GM18951 (cell line): ENCODE results near the gene SRSF10.
"Not testable (repeated sequence)": the region's sequence is repeated elsewhere in the genome, so short reads cannot be mapped to it uniquely, and the experiment has no call there.

ENCODE experiments used
- POLR2A ChIP-seq: IDR thresholded peaks from 4 replicates; pipeline ENCODE4 v1.6.1; 2011; ENCODE audit warnings: mild to moderate bottlenecking; ENCODE audit not compliant: insufficient read length, insufficient read depth; ENCODE audit errors: extremely low read depth
- in situ Hi-C: fragments of 300-500 bp; cut with MboI; formaldehyde crosslinking; loops from one replicate; pipeline ENCODE4 v1.12.0; 2022; ENCODE audit warnings: low sequenced_read_pairs, mixed read lengths, inconsistent platforms; ENCODE audit not compliant: unreplicated experiment

The SRSF10 gene

GRCh38 chr1:23978805-23979204, 1.3 kb downstream of the SRSF10 start:
- in situ Hi-C loops, result no loop called here
- no peak for TF ChIP-seq POLR2A

DNA sequence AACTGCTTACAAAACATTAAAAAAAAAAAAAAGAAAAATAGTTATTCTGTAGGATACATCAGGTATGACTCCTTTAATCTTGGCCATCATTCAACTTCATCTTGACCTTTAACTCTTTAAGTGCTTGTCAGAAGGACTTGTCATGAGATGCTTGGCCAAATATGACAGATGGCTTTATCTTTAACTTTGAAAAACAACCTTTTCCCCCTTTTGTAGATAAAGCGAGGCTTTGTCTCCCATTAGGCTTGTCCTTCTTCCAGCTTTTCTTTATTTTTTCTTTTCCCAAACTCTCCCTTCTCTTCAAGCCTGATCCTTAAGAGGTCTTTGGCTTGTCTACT, 2.3 kb downstream of the SRSF10 start:
- TF ChIP-seq POLR2A, result no peak
- in situ Hi-C loops, result no loop called here

- in situ Hi-C loops, result no loop called here
- no peak for TF ChIP-seq POLR2A
Measured at GRCh38 chr1:23977187-23977853, 2.8 kb downstream of the SRSF10 start.

- in situ Hi-C loops, result no loop called here
Measured at GRCh38 chr1:23967871-23968270, 12.3 kb downstream of the SRSF10 start.

GRCh38 chr1:23966973-23967493, 13.1 kb downstream of the SRSF10 start:
- in situ Hi-C loops, result no loop called here
- no peak for TF ChIP-seq POLR2A

More at GRCh38 chr1:23967871-23968270, 12.3 kb downstream of the SRSF10 start:
- no peak for TF ChIP-seq POLR2A

GRCh38 chr1:23964790-23965740, 15.1 kb downstream of the SRSF10 start:
- in situ Hi-C loops, result no loop called here
- no peak for TF ChIP-seq POLR2A

GRCh38 chr1:23964235-23964668, 15.9 kb downstream of the SRSF10 start:
- in situ Hi-C loops, result no loop called here

GRCh38 chr1:23963617-23964234, 16.4 kb downstream of the SRSF10 start:
- peak; percentile 36 for TF ChIP-seq POLR2A
- in situ Hi-C loops, result no loop called here

More at GRCh38 chr1:23964235-23964668, 15.9 kb downstream of the SRSF10 start:
- peak; percentile 39 for TF ChIP-seq POLR2A

GRCh38 chr1:23960291-23961020, 19.7 kb downstream of the SRSF10 start:
- TF ChIP-seq POLR2A, result no peak
- in situ Hi-C loops, result no loop called here

GRCh38 chr1:23959461-23960290, 20.5 kb downstream of the SRSF10 start, which contains the start of gene PNRC2:
TSS of gene PNRC2 (plus strand) at chr1:23959828. CDS start at chr1:23961458, 1,630 bp downstream.
- in situ Hi-C loops, result no loop called here
- peak; percentile 85 for TF ChIP-seq POLR2A

DNA sequence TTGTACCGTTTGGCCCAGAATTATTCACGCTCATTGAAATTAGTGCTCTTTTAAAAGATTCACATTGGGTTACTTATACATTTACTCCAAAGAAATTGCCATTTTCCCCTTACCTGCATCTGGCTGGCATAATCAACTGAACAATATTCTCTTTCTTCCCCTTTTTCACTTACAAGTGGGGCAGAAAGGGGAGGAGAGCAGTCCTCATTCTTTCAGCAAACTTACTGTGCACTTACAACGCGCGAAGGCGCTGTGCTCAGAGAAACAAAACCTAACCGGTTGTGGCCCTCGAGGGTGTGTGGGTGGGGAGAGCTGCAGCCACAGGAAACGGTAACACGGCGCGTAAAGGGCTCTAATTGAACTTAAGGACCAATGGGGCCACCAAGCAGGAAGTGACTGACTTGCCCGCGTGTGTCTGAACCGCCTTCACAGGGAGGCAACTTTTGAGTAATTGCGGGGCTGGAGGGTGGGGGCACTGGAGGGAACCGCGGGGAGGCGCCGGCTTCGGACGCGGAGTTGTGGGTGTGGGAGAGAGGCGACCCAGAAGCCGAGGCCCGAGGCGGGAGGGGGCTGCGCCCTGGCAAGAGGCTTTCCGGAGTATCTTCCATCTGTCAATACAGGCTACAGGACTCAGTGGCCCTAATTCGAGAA, 21.2 kb downstream of the SRSF10 start:
- in situ Hi-C loops, result no loop called here
- peak; percentile 52 for TF ChIP-seq POLR2A

DNA sequence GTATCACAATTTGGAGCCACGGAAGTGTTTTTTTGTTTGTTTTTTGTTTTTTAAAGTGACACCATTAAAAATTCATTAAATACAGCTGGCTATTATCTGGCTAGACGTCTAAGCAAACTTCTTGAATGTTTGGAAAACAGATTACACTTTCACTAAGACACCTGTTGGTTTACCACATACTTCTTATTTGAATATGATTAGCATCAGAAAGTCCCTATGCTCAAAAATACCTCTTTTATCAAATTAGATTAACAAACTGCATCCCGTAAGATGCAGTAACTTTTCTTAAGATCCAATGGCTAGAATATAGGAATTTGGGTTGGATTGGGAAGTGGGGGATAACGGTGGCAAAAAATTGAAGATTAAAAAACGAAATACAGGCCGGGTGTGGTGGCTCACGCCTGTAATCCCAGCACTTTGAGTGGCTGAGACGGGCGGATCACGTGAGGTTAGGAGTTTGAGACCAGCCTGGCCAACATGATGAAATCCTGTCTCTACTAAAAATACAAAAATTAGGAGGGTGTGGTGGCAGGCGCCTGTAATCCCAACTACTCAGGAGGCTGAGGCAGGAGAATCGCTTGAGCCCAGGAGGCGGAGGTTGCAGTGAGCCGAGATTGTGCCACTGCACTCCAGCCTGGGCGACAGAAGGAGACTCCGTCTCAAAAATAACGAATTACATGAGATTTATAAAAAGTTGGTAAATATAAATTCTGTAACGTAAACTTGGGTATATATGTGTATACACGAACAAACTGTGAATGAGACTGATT, 21.9 kb downstream of the SRSF10 start:
- in situ Hi-C loops, result not testable (repeated sequence)
